ENCODE results near the gene SIX4.
"Not testable (repeated sequence)": the region's sequence is repeated elsewhere in the genome, so short reads cannot be mapped to it uniquely, and the experiment has no call there.

SIX4 gene

DNA sequence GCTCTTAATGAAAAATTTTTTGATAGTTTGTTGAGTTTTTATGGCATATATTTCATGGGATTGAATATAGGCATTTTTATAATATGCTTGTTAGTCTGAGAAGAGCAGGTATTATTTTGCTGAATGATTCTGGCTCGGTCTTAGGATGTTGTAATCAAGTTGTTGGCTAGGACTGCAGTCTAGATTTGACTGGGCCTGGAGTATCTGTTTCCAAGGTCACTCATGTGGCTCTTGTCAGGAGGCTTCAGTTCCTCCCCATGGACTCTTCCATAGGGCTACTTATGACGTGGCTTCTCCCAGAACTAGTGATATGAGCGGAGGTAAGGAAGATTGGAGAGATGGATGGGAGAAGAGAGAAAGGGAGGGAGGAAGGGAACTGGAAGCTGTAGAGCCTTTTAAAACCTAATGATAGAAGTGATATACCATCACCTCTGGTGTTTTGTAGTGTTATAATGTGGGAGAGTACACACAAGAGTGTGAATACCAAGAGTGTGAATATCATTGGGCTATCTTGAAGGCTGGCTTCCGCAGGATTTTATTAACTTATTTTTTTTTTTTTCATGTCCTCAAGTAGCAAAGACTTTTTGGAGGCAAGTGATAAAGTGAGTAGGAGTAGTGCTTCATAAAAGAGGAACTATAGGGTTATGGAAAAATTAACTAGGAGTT is 14.8 kb upstream of the SIX4 start:
- Histone ChIP-seq H3K4me1 (ENCODE audit: insufficient read depth, low read length) (peaks cover 14% of the 10 kb centered on the region), H3K36me3 (ENCODE audit: insufficient read depth, low read length) (no peaks in the 10 kb centered on the region), H3K9me3 (ENCODE audit: low read length) (no peaks in the 10 kb centered on the region), H3K27ac (ENCODE audit: low read depth, low read length) (no peak overlapping the region), H3K9ac (ENCODE audit: low read length) (no peak overlapping the region), H3K4me3 (ENCODE audit: low read depth in 1 of 2, low read length in 2 of 2) (no peak overlapping the region), H3K27me3 (ENCODE audit: control insufficient read depth in 1 of 2, insufficient read depth in 2 of 2, low read length in 2 of 2) (no peaks in the 10 kb centered on the region)

DNA sequence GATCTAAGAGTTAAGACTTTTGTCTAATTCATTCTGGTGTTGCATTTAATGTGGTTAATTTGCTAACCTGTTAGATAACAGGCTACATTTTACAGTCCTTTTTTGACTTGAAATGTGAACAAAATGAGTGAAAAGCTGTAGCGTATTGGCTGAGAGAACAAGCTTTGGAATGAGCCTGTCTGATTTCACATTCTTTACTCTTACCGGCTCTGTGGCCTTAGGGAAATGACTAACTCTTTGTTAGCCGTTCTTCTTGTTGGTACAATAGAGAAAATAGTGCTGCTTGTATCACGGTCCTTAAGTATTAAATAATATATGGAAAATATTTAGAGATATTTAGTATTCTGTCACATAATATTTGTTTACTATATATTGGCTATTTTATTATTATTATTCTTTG is 12.3 kb upstream of the SIX4 start:
- no peaks in the 10 kb centered on the region for H3K27me3 ChIP-seq (ENCODE audit: control insufficient read depth in 1 of 2, insufficient read depth in 2 of 2, low read length in 2 of 2)
- H3K9ac ChIP-seq (ENCODE audit: low read length) = no peak overlapping the region
- no peaks in the 10 kb centered on the region for H3K9me3 ChIP-seq (ENCODE audit: low read length)
- H3K36me3 ChIP-seq (ENCODE audit: insufficient read depth, low read length) = no peaks in the 10 kb centered on the region
- H3K27ac ChIP-seq (ENCODE audit: low read depth, low read length) = no peak overlapping the region
- H3K4me1 ChIP-seq (ENCODE audit: insufficient read depth, low read length) = peaks cover 15% of the 10 kb centered on the region
- H3K4me3 ChIP-seq (ENCODE audit: low read depth in 1 of 2, low read length in 2 of 2) = no peak overlapping the region

DNA sequence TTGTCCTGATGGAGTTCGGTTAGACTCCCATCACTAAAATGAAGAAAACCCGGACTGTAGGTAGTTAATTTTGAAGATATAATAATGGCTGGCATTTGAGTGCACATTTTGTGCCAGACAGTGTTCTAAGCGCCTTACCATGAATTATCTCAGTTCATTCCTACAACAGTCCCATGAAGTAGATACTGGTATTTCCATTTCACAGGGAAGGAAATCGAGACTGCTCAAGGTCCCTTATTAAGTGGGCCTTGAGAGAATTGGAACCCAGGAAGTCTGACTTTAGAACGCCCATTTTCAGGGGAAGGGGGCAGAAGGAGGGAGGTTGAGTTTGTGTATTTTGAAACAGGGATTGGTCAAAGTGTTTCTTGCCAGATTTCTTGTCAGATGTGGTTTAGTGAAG is 11.3 kb upstream of the SIX4 start:
- Histone ChIP-seq H3K36me3 (ENCODE audit: insufficient read depth, low read length) (no peaks in the 10 kb centered on the region), H3K9ac (ENCODE audit: low read length) (peak overlapping the region; percentile 96), H3K4me1 (ENCODE audit: insufficient read depth, low read length) (peaks cover 15% of the 10 kb centered on the region), H3K27ac (ENCODE audit: low read depth, low read length) (no peak overlapping the region), H3K4me3 (ENCODE audit: low read depth in 1 of 2, low read length in 2 of 2) (peak overlapping the region; percentile 68 to 98), H3K27me3 (ENCODE audit: control insufficient read depth in 1 of 2, insufficient read depth in 2 of 2, low read length in 2 of 2) (no peaks in the 10 kb centered on the region), H3K9me3 (ENCODE audit: low read length) (no peaks in the 10 kb centered on the region)

DNA sequence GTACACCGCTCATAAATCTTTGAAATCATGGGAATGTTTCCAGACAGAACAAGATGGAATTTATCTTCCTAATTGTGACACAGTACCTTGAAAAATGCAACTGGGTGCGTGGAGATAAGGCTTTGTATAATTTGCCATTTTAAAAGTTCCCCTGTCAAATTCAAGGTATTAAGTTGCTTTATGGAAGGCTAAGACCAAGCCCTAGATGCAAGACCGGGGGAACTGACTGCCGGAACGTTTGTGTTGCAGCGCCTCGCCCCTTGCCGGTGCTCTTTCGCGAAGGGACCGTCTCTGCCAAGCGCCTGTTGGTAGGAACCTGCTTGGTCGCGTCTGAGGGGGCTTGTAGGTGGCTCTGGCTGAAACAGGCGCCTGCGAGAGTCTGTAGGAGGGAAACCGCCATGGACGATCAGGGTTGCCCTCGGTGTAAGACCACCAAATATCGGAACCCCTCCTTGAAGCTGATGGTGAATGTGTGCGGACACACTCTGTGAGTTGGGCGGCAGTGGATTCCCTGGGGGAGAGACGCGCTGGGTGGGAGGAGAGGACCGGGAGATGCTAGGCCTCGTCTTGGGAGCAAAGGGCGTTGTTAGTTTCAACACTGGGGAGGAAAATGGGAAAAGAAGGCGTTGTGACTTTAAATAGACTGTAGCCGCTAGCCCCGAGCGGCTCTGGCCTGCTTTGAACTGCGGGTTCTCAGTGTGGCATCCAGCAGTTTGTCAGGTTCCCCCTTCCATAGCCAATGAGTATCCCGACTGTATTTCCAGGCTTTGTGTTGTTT is 10.5 kb upstream of the SIX4 start, which contains the start of gene MNAT1:
TSS of gene MNAT1 (plus strand) at position 297 of the 778 bp plus-strand sequence. CDS start at position 399, 102 bp downstream.
- Histone ChIP-seq H3K27me3 (ENCODE audit: control insufficient read depth in 1 of 2, insufficient read depth in 2 of 2, low read length in 2 of 2) (no peaks in the 10 kb centered on the region), H3K9ac (ENCODE audit: low read length) (peak within 1 kb of the TSS; percentile 96), H3K4me1 (ENCODE audit: insufficient read depth, low read length) (peaks cover 15% of the 10 kb centered on the region), H3K27ac (ENCODE audit: low read depth, low read length) (peak within 1 kb of the TSS; percentile 47), H3K9me3 (ENCODE audit: low read length) (no peaks in the 10 kb centered on the region), H3K4me3 (ENCODE audit: low read depth in 1 of 2, low read length in 2 of 2) (peak within 1 kb of the TSS; percentile 68 to 98), H3K36me3 (ENCODE audit: insufficient read depth, low read length) (no peaks in the 10 kb centered on the region)

DNA sequence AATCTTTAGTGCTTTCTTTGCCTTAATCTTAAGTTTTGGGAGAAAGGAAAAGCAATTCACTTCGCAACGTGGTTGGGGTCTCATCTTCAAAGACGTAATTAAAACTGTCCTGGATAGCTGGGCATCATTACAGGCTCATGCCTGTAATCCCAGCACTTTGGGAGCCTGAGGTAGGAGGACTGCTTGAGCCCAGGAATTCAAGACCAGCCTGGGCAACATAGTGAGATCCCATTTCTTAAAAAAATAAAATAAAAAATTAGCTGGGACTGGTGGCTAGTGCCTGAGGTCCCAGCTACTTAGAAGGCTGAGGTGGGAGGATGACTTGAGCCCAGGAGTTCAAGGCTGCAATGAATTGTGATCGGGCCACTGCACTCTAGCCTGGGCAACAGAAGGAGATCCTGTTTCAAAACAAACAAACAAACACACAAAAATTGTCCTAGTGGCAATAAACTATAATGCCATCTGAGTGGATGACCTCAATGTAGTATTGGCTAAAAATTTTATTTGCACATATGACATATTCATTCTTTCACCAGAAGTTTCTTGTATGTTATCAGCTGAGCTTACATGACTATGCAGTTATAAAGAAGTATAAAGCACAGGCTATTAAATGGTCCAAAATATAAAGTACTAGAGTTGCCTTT is 8.8 kb upstream of the SIX4 start:
- Histone ChIP-seq H3K9me3 (ENCODE audit: low read length) (no peaks in the 10 kb centered on the region), H3K4me3 (ENCODE audit: low read depth in 1 of 2, low read length in 2 of 2) (no peak overlapping the region), H3K27ac (ENCODE audit: low read depth, low read length) (no peak overlapping the region), H3K4me1 (ENCODE audit: insufficient read depth, low read length) (peaks cover 15% of the 10 kb centered on the region), H3K9ac (ENCODE audit: low read length) (no peak overlapping the region), H3K36me3 (ENCODE audit: insufficient read depth, low read length) (no peaks in the 10 kb centered on the region), H3K27me3 (ENCODE audit: control insufficient read depth in 1 of 2, insufficient read depth in 2 of 2, low read length in 2 of 2) (peaks cover 0 to 6% of the 10 kb centered on the region in 2 donors)

GRCh38 chr14:60731291-60731690 is 7.1 kb upstream of the SIX4 start:
- not testable (repeated sequence) for H3K27ac ChIP-seq (ENCODE audit: low read depth, low read length); H3K9me3 ChIP-seq (ENCODE audit: low read length); H3K36me3 ChIP-seq (ENCODE audit: insufficient read depth, low read length); H3K4me3 ChIP-seq (ENCODE audit: low read depth in 1 of 2, low read length in 2 of 2); H3K9ac ChIP-seq (ENCODE audit: low read length)
- Histone ChIP-seq H3K27me3 (ENCODE audit: control insufficient read depth in 1 of 2, insufficient read depth in 2 of 2, low read length in 2 of 2) (peaks cover 0 to 14% of the 10 kb centered on the region in 2 donors), H3K4me1 (ENCODE audit: insufficient read depth, low read length) (peaks cover 15% of the 10 kb centered on the region)

DNA sequence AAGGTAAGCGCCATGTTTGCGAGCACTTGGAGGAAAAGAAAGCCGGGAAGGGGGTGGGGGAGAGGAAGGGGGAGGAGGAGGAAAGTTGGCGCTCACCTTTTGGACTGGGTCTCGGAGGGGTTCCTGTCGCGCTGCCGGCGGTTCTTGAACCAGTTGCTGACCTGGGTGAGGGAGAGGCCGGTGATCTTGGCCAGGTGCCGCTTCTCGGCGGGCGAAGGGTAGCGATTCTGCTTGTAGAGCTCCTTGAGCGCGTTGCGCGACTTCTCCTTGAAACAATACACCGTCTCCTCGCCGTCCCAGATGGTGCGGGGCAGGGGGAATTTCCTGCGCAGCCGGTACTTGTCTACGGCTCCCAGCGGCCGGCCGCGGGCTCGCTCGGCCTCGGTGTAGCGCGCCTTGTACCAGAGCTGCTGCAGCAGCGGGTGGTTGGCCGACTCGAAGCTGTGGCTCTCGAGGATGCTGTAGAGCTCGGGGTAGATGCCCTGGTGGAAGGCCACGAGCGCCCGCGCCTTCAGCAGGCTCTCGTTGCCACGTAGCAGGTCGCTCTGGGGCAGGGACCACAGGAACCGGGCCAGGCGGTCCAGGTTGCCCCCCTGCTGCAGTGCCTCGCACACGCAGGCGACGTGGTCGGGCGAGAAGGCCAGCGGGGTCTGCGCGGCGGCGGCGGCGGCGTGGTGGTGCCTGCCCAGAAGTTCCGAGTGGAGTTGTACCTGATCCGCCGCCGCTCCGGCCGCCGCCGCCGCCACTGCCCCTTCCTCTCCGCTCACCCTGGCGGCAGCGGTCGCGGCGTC is 840 bp downstream of the SIX4 start:
- H3K4me3 ChIP-seq (ENCODE audit: low read depth in 1 of 2, low read length in 2 of 2) = peak overlapping the region; percentile 71 to 90
- peaks cover 4% of the 10 kb centered on the region for H3K4me1 ChIP-seq (ENCODE audit: insufficient read depth, low read length)
- peaks cover 12 to 47% of the 10 kb centered on the region in 2 donors for H3K27me3 ChIP-seq (ENCODE audit: control insufficient read depth in 1 of 2, insufficient read depth in 2 of 2, low read length in 2 of 2)
- H3K9ac ChIP-seq (ENCODE audit: low read length) = peak overlapping the region; percentile 39
- H3K27ac ChIP-seq (ENCODE audit: low read depth, low read length) = peak overlapping the region; percentile 44
- no peaks in the 10 kb centered on the region for H3K9me3 ChIP-seq (ENCODE audit: low read length)
- H3K36me3 ChIP-seq (ENCODE audit: insufficient read depth, low read length) = no peaks in the 10 kb centered on the region

- Histone ChIP-seq H3K9me3 (ENCODE audit: low read length) (no peaks in the 10 kb centered on the region), H3K9ac (ENCODE audit: low read length) (no peak overlapping the region), H3K36me3 (ENCODE audit: insufficient read depth, low read length) (no peaks in the 10 kb centered on the region), H3K4me3 (ENCODE audit: low read depth in 1 of 2, low read length in 2 of 2) (peak overlapping the region; percentile 71 to 90), H3K27ac (ENCODE audit: low read depth, low read length) (no peak overlapping the region), H3K27me3 (ENCODE audit: control insufficient read depth in 1 of 2, insufficient read depth in 2 of 2, low read length in 2 of 2) (peaks cover 12 to 47% of the 10 kb centered on the region in 2 donors), H3K4me1 (ENCODE audit: insufficient read depth, low read length) (peaks cover 4% of the 10 kb centered on the region)
Observed at GRCh38 chr14:60722357-60723115, 1.6 kb downstream of the SIX4 start.

DNA sequence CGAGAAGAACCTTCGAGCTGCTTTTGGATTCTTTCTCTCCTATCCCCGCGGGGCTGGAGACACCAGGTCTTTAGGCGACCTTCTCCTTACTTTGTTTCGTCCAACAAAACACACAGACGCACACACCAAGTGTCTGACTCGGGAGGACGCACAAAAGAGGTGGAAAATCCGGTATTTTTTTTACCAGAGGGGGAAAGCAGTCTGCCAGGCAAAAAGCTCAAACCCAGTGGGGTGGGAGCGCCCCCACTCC is 2.1 kb downstream of the SIX4 start:
- peaks cover 4% of the 10 kb centered on the region for H3K4me1 ChIP-seq (ENCODE audit: insufficient read depth, low read length)
- H3K27ac ChIP-seq (ENCODE audit: low read depth, low read length) = no peak overlapping the region

GRCh38 chr14:60721326-60722106 is 2.6 kb downstream of the SIX4 start:
- Histone ChIP-seq H3K9me3 (ENCODE audit: low read length) (no peaks in the 10 kb centered on the region), H3K27me3 (ENCODE audit: control insufficient read depth in 1 of 2, insufficient read depth in 2 of 2, low read length in 2 of 2) (peaks cover 5 to 47% of the 10 kb centered on the region in 2 donors), H3K4me1 (ENCODE audit: insufficient read depth, low read length) (peaks cover 4% of the 10 kb centered on the region), H3K27ac (ENCODE audit: low read depth, low read length) (no peak overlapping the region), H3K4me3 (ENCODE audit: low read depth in 1 of 2, low read length in 2 of 2) (peak overlapping the region; percentile 18 to 90), H3K36me3 (ENCODE audit: insufficient read depth, low read length) (no peaks in the 10 kb centered on the region), H3K9ac (ENCODE audit: low read length) (no peak overlapping the region)

More for the DNA sequence above, 2.1 kb downstream of the SIX4 start:
- Histone ChIP-seq H3K4me3 (ENCODE audit: low read depth in 1 of 2, low read length in 2 of 2) (peak overlapping the region; percentile 71 to 90), H3K36me3 (ENCODE audit: insufficient read depth, low read length) (no peaks in the 10 kb centered on the region), H3K27me3 (ENCODE audit: control insufficient read depth in 1 of 2, insufficient read depth in 2 of 2, low read length in 2 of 2) (peaks cover 7 to 47% of the 10 kb centered on the region in 2 donors), H3K9me3 (ENCODE audit: low read length) (no peaks in the 10 kb centered on the region), H3K9ac (ENCODE audit: low read length) (no peak overlapping the region)
